Stimulated activated CD8-positive, alpha-beta memory T cell treated with anti-CD3 and anti-CD28 coated beads, Interleukin-15, amount 100 ng/mL, for 1 hour (primary cell): ENCODE measurements around the gene CEP104.

Source experiments
- DNase-seq: peaks from one replicate; pipeline ENCODE4 v3.0.0-alpha.2; 2020; ENCODE audit warnings: low read depth

Gene CEP104

DNA sequence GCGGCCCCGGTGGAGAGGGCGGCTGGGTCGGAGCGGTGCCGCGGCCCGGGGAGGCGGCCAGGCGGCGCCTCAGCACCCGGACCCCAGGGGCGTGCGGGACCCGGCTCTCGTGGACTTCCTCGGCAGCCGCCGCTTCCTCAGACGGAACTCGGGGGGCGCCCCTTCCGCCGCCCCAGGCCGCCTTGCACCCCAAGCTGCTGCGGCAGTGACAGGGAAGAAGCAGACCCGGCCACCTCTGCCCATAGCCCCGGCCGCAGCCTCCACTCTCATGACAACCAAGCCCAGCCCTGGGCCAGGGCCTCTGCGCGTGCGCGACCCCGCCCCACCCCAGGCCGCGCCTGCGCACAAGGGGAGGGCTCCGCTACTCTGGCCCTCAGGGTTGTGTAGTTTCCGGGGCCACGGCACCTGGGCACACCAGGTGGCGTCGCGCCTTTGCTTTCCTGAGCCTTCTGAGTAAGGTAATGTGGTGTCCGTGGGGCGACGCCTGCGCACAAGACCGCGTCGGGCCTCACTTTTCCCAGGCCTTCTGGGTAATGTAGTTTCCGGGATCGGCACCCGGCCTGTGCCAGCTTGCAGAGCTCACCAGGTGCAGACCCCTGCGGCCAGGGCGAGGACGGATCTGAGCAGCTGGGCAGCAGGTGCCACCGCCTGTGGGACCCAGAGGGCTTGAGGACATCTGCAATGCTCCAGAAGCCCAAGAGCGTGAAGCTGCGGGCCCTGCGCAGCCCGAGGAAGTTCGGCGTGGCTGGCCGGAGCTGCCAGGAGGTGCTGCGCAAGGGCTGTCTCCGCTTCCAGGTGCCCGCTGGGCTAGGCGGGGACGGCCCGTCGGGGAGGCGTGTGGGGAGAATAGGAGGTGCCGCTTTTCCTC is at the start of gene CEP104, which contains the start of gene DFFB:
Gene CEP104, minus strand, starts transcription at position 289 of the 868 bp plus-strand sequence. CDS start 4,804 bp downstream, outside the sequence.
Gene DFFB, plus strand, starts transcription at position 554 of the 868 bp plus-strand sequence. Its CDS starts 128 bp downstream, at position 682.
- peak; percentile 88 for DNase-seq

DNA sequence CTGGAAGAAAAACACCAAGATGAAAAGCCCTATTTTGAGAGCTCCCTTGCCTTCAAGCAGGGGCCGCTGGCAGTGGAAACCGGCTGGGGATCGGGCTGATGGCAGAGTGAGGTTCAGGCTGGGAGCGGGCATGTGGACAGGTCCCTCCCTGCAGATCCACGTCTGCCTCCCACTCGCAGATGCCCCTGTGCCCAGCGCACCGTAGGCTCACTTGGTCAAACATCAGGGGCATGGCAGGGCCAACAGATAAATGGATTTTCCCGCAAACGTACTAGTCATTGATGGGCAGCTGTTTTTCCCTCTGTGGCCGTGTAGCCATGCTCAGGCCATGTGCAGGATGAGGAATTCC is 49.6 kb upstream of the CEP104 start:
- no peak for DNase-seq

DNA sequence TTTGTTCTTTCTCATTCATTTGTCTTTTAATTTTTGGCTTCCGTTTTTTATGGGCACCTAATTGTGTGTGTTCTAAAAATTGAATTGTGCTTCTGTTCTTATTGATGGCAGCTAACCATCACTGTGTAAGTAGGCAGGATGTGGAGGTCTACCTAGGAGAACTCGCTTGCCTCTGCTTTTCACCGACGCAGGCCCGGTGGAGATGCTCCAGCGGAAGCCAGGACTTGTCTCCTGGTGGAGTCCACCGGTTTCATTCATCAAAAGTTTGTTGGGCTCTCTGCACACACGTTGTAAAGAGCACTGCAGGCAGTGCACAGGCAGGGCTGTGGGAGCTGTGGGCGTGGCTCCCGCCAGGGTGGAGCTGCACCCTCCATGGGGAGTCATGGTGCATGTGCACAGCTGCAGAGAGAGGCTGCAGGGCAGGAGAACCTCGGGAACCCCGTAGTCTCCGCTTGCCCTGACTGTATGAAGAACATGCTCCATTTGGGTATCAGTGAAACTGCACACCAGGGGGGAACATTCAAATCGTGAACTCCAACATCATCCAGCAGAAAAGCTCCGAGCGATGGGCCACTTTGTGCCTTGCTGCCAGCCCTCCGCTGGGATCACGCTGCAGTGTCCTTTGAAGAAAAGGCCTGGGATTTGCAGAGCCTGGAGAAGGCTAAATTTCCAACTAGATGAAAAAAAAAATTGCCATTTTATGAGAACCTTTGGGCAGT is 49.1 kb upstream of the CEP104 start:
- no peak for DNase-seq

DNA sequence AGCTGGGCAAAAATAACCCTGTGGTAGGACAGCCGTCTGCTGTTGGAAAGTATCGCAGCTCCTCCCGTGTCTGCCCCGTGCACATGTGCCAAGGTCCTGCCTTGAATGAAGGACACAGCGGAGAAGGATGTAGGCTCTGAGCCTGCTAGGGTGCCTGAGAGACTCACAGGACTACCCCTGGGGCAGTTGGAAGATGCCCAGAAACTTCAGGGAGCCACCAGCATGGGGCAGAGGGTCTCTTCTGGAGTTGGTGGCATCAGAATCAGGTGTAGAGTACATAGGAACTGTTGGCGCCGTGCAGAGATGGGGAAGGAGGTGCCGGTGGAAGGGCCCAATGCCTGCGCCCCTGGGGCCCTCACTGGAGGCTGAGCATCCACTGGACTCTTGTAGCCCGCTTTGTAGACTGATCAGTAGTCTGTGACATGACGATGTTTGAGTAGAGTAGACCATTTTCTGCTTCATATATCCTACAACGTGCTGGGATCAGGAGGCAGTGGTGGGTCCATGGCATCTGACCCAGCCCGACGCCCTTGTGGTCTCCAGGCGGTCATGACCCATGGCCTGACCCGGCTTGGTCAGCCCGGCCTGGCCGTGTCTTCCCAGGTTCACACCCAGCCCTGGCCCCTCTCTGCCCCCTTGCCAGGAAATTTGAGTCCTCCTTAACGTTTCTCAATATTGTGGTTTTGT is 48.4 kb upstream of the CEP104 start:
- no peak for DNase-seq

DNA sequence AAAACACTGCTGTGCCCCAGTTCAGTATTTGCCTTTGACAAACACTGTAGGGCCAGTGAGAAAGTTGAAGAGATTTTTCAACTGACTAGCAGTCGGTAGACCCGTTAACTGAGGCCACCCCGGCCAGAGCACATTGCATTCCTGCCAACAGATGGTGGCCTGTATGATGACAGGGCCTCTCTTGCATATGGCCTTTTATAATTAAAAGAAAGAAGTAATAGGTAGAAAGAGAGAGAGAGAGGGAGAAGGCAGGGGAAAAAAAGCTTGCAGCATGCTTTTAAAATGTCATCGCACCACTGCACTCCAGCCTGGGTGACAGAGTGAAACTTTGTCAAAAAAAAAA is 47.8 kb upstream of the CEP104 start:
- DNase-seq: no peak

DNA sequence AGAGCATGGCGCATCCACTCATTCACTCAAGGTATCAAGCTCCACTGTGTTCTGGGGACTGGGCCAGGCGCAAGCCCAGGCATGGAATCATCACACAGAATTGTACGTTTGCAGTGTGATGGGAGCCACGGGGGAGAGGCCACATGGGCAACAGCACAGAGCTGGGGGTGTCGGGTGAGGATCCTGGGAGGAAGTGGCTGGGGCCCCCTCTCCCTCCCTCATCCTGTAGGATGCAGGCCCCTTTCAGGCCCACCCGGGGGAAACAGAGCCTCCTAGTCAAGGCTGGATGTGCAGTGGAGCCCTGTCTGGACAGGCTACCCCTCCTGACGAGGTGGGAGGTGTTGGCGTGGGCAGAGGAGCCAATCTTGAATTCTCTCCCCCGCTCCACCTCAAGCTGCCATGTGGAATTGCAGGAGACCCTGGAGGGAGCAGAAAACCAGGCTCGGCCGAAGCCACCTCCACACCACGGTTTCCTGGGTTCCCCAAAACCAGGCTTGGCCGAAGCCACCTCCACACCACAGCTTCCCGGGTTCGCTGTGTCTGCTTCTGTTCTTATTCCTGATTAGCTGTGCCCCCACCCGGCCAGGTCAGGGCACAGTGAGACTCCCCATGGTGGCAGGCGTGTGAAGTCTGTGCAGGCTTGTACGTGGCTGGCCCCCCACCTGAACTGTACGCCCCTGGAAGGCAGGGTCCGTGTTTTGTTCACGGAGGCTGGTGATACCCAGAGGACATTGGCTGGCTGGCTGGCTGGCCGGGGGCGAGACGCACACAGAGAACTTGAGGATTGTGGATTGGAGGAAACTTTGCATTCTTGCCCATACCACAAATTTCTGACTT is 47.2 kb upstream of the CEP104 start:
- DNase-seq: no peak

DNA sequence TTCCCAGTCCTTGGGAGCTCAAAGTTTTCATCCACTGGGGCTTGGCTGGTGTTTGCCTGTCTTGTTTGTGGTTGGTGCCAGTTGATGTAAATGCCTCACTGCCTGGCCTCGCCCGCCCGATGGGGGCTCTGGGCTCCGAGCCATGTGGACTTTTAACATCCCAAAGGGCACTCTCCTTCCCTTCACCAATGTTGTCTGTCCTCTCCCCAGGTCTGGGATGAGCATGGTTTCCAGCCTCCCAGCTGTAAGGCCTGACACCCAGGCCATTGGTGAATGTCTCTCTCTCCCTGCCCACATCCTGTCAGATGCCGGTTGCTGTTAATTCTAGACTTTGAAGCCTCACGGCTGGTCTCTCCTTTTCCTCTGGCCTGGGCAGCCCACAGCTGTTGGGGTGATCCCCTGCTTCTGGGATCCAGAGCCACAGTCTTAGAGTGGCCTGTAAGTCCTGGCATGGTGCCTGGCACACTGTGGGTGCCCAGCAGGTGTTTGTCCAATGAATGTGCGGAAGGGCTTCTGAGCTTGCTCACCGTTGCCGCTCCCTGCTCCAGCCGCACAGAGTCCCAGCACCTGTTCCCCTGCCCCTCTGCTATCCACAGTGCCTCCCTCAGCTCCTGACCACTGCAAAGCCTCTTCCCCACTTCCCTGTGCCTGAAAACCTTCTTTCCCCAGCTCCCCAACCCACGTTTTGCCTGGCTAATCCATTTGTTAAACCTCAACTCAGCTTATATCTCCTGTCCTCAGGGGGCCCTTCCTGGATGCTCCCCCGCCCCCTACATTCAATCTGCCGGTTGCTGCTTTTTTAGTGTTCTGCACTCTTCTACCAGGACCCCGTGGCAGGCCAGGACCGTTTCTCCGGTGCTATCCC is 46.4 kb upstream of the CEP104 start:
- no peak for DNase-seq

DNA sequence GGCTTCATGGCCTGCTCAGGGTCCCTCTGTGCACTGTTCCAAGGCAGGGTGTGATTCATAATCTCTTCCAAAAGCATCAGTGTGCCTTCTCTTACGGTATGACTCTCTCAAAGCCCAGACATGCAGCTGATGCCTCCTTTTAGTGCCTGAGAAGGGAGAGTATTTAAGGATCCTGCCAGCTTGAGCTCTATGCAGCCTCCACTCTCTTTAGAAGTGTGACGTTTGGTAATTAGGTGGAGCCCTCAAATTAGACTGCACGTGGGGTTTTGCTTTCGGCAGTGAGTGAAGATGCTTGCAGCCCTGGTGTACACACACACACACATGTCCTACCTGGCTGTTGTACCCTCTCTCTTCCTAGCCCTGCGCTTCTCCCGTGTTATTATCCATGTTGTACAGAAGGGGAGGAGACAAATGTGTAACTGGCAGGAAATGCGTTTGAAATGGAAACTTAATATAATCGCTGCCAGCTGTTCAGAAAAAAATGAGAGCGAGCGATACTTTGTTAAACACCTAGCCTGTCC is 45.6 kb upstream of the CEP104 start:
- DNase-seq: no peak

DNA sequence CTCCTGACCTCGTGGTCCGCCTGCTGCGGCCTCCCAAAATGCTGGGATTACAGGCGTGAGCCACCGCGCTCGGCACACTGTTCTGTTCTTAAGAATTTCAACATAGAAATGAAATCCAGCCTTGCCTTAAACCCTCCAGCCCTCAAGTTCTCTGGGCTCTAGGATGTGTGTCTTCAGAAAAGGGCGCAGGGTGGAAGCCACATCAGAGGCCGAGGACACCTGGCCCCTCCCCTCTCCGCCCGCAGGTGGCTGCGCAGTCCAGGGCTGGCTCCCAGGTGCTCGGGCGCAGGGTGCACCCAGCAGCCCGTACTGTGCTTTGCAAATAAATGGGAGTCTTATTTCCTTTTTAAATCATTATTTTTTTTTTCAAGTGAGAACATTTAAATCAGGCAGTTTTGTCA is 45.1 kb upstream of the CEP104 start:
- no peak for DNase-seq

DNA sequence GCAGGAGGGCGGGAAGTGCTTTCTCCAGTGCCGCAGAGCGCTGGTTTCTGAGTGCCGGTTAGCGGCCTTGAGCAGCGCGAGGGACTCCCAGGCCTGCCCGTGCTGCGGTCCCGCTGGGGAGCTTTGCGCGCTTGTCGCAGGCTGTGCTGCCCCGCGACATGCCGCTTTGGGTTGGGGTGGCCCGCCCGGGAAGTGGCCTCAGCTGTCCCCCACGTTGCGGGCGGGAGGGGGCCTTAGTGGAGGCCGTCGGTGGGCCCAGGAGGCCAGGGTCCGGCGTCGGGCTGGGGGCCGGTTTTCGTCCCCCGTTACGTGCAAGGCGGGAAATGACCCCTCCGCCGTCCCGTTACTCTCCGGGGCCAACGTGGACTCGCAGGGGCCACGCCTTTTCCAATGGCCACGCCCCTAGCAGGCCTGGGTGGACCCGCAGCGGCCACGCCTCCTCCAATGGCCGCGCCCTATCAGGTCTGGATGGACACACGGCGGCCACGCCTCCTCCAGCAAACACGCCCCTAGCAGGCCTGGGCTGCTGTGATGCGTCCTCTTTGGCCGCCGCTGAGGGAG is 44.0 kb upstream of the CEP104 start:
- peak; percentile 64 for DNase-seq

DNA sequence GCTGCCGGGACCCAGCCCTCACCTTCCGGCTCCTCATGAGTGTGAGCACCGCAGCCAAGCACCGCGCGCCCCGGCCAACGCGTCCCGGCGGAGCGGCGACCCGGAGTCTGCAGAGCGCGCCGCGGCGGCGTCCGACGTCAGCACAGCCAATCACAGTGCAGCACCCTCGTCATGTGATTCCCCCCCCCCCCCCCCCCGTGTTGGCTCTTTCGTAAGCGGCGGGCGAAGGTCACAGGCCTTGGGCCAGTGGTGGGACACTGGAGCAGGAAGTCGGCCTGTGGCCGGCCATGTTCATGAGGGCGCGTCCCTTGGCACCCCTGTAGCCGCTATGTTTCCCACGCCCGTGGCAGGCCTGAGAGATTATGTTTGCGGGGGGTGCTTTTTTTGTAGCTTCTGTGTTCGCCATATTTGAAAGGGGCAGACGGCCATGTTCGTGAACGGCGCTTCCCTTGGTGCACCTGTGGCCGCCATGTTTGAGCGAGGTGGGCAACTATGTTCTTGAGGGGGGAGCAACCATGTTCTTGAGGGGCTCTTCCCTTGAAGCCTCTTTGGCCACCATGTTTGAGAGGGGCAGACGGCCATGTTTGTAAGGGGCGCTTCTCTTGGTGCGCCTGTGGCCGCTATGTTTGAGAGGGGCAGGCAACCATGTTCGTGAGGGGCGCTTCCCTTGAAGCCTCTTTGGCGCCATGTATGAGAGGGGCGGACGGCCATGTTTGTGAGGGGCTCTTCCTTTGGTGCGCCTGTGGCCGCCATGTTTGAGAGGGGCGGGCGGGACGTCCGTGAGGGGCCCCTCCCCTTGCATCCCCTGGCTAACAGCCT is 43.3 kb upstream of the CEP104 start, which contains the start of gene C1orf174:
Gene C1orf174, minus strand, starts transcription at position 123 of the 819 bp plus-strand sequence. Its CDS starts 86 bp downstream, at position 37.
- DNase-seq: peak; percentile 80

DNA sequence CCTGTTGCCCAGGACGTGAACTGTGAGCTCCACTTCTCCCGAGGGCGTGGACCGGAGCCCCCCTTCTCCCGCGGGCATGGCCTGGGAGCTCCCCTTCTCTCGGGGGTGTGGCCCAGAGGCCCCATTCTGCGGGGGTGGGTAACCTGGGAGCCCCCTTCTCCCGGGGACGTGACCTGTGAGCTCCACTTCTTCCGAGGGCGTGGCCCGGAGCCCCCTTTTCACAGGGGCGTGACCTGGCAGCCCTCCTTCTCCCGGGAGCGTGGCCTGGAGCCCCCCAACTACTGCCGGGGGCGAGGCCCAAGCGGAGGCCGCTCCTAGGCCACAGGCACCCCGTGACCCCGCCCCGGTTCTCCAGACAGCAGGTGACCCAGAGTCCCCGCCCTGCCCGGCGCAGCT is 42.7 kb upstream of the CEP104 start:
- no peak for DNase-seq

DNA sequence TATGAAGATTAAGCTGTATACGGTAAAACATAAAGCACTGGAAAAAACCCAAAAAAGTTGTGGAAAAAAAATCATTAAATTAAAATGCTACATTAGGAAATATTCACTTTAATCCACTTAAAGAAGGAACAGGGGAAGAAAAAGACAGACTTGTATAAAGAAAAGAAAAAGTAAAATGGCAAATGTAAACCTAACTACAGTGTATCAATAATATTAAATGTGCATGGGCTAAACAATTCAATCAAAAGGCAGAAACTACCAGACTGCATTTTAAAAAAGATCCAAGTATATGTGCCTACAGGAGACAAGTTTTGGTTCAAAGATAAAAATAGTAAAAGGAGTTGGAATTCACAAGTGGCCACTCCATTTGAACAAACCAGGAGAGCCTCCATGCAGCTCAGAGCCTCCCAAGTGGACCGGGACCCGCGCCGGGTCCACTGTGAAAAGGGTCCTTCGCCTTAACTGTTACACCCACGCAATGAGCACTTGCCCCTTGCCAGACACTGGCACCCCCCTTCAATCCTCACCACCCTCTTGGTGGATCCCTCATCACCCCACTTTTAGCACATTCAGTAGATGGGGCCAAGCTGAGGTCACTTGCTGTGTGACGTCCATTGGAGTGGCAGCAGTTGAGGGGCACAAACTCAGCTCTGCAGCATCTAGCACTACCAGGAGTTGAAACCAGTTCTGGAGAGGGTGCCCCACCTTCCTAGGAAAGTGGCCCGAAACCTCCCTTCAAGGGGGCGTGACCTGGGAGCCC is 42.2 kb upstream of the CEP104 start:
- DNase-seq: no peak

DNA sequence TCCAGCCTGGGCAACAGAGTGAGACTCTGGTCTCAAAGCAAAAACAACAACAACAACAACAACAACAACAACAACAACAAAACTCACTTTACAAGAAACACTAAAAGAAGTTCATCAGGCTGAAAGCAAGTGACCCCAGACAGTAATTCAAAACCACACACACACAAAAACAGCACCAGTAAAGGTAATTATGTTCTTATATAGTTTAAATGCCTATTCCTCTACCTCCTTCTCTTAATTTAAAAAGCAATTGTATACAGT is 41.4 kb upstream of the CEP104 start:
- no peak for DNase-seq

DNA sequence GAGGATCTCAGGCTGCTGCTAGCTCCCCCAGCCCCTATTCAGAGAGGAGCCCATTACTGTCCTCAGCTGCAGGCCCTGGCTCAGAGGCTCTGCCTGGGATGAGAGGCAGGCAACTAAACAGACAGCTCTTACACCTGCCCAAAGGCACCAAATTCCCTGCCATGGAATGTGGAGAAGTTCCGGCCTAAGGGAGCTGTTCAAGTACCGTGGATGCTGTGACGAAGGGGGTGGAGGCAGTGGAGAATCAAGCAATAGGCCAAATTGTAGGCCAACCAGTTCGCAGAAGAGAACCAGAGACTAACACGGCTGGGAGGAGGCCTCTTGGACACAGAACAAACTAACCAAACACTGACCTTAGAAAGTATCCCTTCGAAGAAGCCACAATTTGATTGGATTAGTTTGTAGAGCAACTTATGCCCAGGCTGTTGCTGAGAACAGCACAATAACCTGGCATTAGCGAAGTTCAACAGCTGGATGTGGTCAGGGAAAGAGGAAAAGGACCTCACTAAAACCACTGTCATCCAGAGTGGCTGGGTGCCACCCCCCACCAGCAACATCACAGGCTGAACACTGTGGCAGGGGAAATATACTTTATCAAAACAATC is 39.5 kb upstream of the CEP104 start:
- DNase-seq: no peak

DNA sequence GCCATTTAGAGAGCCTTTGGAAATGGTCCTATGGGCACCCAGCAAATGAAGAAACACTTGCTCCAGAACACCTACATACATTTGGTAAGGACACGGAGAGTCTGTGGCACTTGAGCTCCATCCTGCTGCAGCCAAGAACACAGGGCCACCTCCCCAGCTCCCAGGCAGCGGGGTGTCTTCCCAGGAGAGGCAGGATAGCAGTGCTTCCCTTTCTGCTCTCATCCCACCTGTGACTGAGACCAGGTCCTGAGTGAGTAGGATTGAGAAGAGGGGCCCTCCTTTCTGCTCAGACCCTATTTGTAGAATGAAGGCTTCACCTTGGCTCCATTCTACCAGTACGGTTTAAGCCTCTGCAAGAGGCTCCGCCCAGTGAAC is 38.9 kb upstream of the CEP104 start:
- no peak for DNase-seq

DNA sequence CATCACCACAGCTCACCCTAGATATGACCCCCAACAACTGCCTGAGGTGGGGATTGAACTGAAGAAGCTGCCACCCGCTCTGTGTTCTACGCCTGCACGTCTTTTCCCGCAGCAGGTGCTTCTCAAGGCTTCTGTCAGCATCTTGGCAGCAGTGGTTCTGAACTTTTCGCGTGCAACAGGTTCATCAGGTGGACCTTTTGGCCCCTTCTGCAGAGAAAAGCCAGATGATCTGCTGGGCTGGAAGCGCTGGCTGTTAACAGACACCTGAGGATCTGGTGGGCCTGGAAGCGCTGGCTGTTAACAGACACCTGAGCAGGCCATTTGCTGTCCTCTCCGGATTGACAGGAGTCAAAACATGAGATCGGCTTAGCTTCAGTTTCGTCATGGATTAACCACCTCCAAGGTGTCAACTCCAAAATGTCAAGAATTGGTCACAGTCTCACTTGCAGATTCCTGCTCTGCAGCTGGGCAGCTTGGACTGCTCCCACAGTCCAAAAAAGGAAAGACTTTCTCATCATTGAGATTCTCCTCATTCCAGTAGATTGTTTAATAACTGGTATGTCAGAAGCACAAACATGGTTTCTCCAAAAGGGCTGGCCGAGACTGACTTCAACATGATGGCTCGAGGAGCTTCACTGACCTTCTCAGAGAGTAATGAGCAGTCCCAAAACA is 38.4 kb upstream of the CEP104 start:
- no peak for DNase-seq
